Natural killer cell (primary cell): Measurements from ENCODE around the gene GTF3C4. TPM values are rescaled to one million over a fixed set of nuclear protein-coding genes. Genes with fewer than 3 reads are reported as not detected.
A peak's percentile ranks its signal among the peaks of the same experiment; 100 is the strongest.

Experiments
- ATAC-seq, 3 donors: fragments of 150-1000 bp in 2 of 3; fragments of 200-7000 bp in 1 of 3; cut with Tn5 transposase; 1 replicate in 1 of 3; 2 replicates in 2 of 3; pipeline ENCODE4 v1.10.0; 2021; ENCODE audit warnings: mild to moderate bottlenecking in 2 of 3, moderate library complexity in 2 of 3
- DNase-seq, 2 donors: peaks; one replicate each; pipeline versions ENCODE4 v3.0.0 to v3.0.0-alpha.2; 2013 to 2021; ENCODE audit warnings: mixed read lengths in 1 of 2
- H3K27ac ChIP-seq: one replicate; pipeline ENCODE4 v1.5.1; 2013; ENCODE audit warnings: mild to moderate bottlenecking, low read length
- H3K27me3 ChIP-seq: one replicate; pipeline ENCODE4 v1.6.1; 2013; ENCODE audit warnings: low read length; ENCODE audit not compliant: control insufficient read depth, insufficient read depth
- H3K36me3 ChIP-seq: one replicate; pipeline ENCODE4 v1.6.1; 2013; ENCODE audit warnings: low read length; ENCODE audit not compliant: control insufficient read depth, insufficient read depth
- H3K4me1 ChIP-seq: one replicate; pipeline ENCODE4 v1.6.1; 2013; ENCODE audit warnings: low read length; ENCODE audit not compliant: control insufficient read depth, insufficient read depth
- H3K4me3 ChIP-seq: one replicate; pipeline ENCODE4 v1.5.1; 2013; ENCODE audit warnings: low read length
- H3K9me3 ChIP-seq: one replicate; pipeline ENCODE4 v1.6.1; 2013; ENCODE audit warnings: low read length; ENCODE audit not compliant: control insufficient read depth, insufficient read depth
- H3K27ac Mint-ChIP-seq, 2 donors: one replicate each; pipeline ENCODE4 v1.8.0; 2022; ENCODE audit warnings: mild to moderate bottlenecking in 2 of 2, mixed read lengths in 2 of 2, moderate library complexity in 1 of 2
- H3K27me3 Mint-ChIP-seq, 2 donors: one replicate each; pipeline ENCODE4 v1.8.0; 2022; ENCODE audit warnings: low read depth in 2 of 2, mixed read lengths in 2 of 2
- H3K36me3 Mint-ChIP-seq: one replicate; pipeline ENCODE4 v1.8.0; 2022; ENCODE audit warnings: mixed read lengths
- H3K4me1 Mint-ChIP-seq, 2 donors: one replicate each; pipeline ENCODE4 v1.8.0; 2022; ENCODE audit warnings: mixed read lengths in 2 of 2
- H3K4me3 Mint-ChIP-seq: one replicate; pipeline ENCODE4 v1.8.0; 2022; ENCODE audit warnings: mild to moderate bottlenecking, moderate library complexity, mixed read lengths
- H3K9me3 Mint-ChIP-seq, 2 donors: one replicate each; pipeline ENCODE4 v1.8.0; 2022; ENCODE audit warnings: mixed read lengths in 2 of 2
- WGBS: methylation state at CpG from one replicate; pipeline ENCODE4 v1.1.7; 2013; ENCODE audit warnings: missing lambda C conversion rate; ENCODE audit not compliant: insufficient coverage; 5-methylcytosine and 5-hydroxymethylcytosine counted together
- intact Hi-C: fragments of 100-400 bp; cut with micrococcal nuclease; formaldehyde crosslinking; loops from one replicate; pipeline ENCODE4 v1.14.2; 2022
- total RNA-seq, 4 donors: library from RNA; stranded (reverse); fragments of 120-200 nt in 1 of 4; gene quantifications; one replicate each; pipeline versions ENCODE4 v1.2.3 to v1.2.4, GENCODE V29; 2013 to 2022
- TF ChIP-seq, protein P1 (sequence below): fragments of 200-600 bp; IDR thresholded peaks from one replicate; pipeline ENCODE4 v1.8.0; 2022; ENCODE audit warnings: antibody characterized with exemption

GTF3C4 gene
- total RNA-seq, 3 donors from 2014 or later (not counting 1 experiment from before 2014, with no cell fraction given): 11.0 to 12.7 (median 12.6) TPM

DNA sequence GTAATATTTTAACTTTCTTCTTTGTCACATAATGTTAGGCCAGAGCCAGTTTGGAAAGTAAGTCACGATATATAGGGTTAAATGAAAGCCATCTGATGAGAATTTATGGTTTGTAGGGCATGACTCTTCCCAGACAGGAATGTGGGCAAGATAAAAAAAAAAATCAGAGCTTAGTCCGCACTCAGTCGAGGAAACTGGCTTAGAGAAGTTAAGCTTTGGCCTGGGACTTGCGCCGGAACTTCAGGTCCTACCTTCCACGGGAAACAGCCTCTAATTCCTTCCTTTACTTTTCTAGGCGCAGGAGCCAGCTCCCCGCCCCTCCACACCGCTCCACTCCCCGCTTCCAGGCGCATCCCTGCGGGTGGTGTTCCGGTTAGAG lies 956 bp upstream of the GTF3C4 start:
- WGBS: 1% methylated on average over 13 of the region's 13 CpGs
- H3K27me3 Mint-ChIP-seq: no peaks in the 10 kb centered on the region
- H3K36me3 ChIP-seq: no peaks in the 10 kb centered on the region
- intact Hi-C loops: no loop called here
- no peaks in the 10 kb centered on the region for H3K9me3 Mint-ChIP-seq
- H3K9me3 ChIP-seq: no peaks in the 10 kb centered on the region
- H3K4me1 ChIP-seq: peaks cover 15% of the 10 kb centered on the region
- H3K27me3 ChIP-seq: no peaks in the 10 kb centered on the region
- peak overlapping the region; percentile 74 for H3K4me3 ChIP-seq
- peaks cover 40 to 46% of the 10 kb centered on the region in 2 donors for H3K4me1 Mint-ChIP-seq
- H3K4me3 Mint-ChIP-seq: peak overlapping the region; percentile 92
- ATAC-seq: no peak
- H3K27ac Mint-ChIP-seq: peak overlapping the region; percentile 91
- TF ChIP-seq, protein P1, sequence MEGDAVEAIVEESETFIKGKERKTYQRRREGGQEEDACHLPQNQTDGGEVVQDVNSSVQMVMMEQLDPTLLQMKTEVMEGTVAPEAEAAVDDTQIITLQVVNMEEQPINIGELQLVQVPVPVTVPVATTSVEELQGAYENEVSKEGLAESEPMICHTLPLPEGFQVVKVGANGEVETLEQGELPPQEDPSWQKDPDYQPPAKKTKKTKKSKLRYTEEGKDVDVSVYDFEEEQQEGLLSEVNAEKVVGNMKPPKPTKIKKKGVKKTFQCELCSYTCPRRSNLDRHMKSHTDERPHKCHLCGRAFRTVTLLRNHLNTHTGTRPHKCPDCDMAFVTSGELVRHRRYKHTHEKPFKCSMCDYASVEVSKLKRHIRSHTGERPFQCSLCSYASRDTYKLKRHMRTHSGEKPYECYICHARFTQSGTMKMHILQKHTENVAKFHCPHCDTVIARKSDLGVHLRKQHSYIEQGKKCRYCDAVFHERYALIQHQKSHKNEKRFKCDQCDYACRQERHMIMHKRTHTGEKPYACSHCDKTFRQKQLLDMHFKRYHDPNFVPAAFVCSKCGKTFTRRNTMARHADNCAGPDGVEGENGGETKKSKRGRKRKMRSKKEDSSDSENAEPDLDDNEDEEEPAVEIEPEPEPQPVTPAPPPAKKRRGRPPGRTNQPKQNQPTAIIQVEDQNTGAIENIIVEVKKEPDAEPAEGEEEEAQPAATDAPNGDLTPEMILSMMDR: no peak
- peak overlapping the region; percentile 88 for H3K27ac ChIP-seq
- DNase-seq: no peak
- no peaks in the 10 kb centered on the region for H3K36me3 Mint-ChIP-seq

- TF ChIP-seq, protein P1: no peak
- H3K9me3 Mint-ChIP-seq: no peaks in the 10 kb centered on the region
- H3K4me3 ChIP-seq: peak within 1 kb of the TSS; percentile 74
- H3K4me3 Mint-ChIP-seq: peak within 1 kb of the TSS; percentile 92
- DNase-seq (peak; percentile 90 to 93), ATAC-seq (peak; percentile 77 to 92 (median 81))
- H3K27ac Mint-ChIP-seq: peak within 1 kb of the TSS; percentile 91
- H3K36me3 ChIP-seq: no peaks in the 10 kb centered on the region
- intact Hi-C loops: loop anchor here (1.0 to 10.0 kb wide), 4 partner anchors 132 to 255 kb away; partner anchors contain the start of genes AK8, CFAP77 and SPACA9
- no peaks in the 10 kb centered on the region for H3K27me3 Mint-ChIP-seq
- H3K4me1 Mint-ChIP-seq: peaks cover 40 to 46% of the 10 kb centered on the region in 2 donors
- no peaks in the 10 kb centered on the region for H3K9me3 ChIP-seq
- WGBS: under 1% methylated on average over 77 of the region's 77 CpGs
- H3K27me3 ChIP-seq: no peaks in the 10 kb centered on the region
- peak within 1 kb of the TSS; percentile 88 for H3K27ac ChIP-seq
- no peaks in the 10 kb centered on the region for H3K36me3 Mint-ChIP-seq
- peaks cover 15% of the 10 kb centered on the region for H3K4me1 ChIP-seq
Measured at GRCh38 chr9:132669698-132670456, 387 bp upstream of the GTF3C4 start, which contains the start of gene DDX31. DDX31 (minus strand) TSS chr9:132669983; CDS start chr9:132669934, 49 bp downstream.

- Histone ChIP-seq H3K27ac (peak overlapping the region; percentile 88), H3K4me3 (no peak overlapping the region), H3K9me3 (no peaks in the 10 kb centered on the region), H3K4me1 (peaks cover 15% of the 10 kb centered on the region), H3K36me3 (no peaks in the 10 kb centered on the region), H3K27me3 (no peaks in the 10 kb centered on the region)
- WGBS: 98% methylated on average over 4 of the region's 6 CpGs
- H3K4me3 Mint-ChIP-seq: peak overlapping the region; percentile 92
- ATAC-seq (no peak), DNase-seq (no peak)
- peaks cover 42 to 46% of the 10 kb centered on the region in 2 donors for H3K4me1 Mint-ChIP-seq
- H3K9me3 Mint-ChIP-seq: no peaks in the 10 kb centered on the region
- TF ChIP-seq, protein P1: no peak
- H3K27ac Mint-ChIP-seq: peak overlapping the region; percentile 91
- H3K27me3 Mint-ChIP-seq: no peaks in the 10 kb centered on the region
- intact Hi-C loops: loop anchor here (5.0 to 10.0 kb wide), 3 partner anchors 130 to 257 kb away; partner anchors contain the start of gene CFAP77
- H3K36me3 Mint-ChIP-seq: no peaks in the 10 kb centered on the region
Measured at GRCh38 chr9:132671620-132672412, 1.6 kb downstream of the GTF3C4 start.
